Coronary artery (tissue), 2 donors: ENCODE results near the gene OR51S1.
"Not testable (repeated sequence)": the region's sequence is repeated elsewhere in the genome, so short reads cannot be mapped to it uniquely, and the experiment has no call there.

Experiments used
- DNase-seq: peaks from one replicate; pipeline ENCODE4 v3.0.0-alpha.2; 2017; ENCODE audit warnings: low spot score
- H3K27ac ChIP-seq, 2 donors: fragments of 200-600 bp; sonication (generic); one replicate each; pipeline ENCODE4 v1.5.1; 2016 to 2019
- H3K4me3 ChIP-seq: fragments of 200-600 bp; sonication (generic); 2 replicates; pipeline ENCODE4 v1.5.1; 2016; ENCODE audit warnings: mild to moderate bottlenecking, moderate library complexity
- CTCF ChIP-seq: fragments of 200-600 bp; sonication (generic); IDR thresholded peaks from one replicate; pipeline ENCODE4 v1.5.1; 2019; ENCODE audit warnings: antibody characterized with exemption

The OR51S1 gene

GRCh38 chr11:4809246-4809645 is 39.8 kb downstream of the OR51S1 start:
- DNase-seq = no peak
- TF ChIP-seq CTCF = no peak
- Histone ChIP-seq H3K27ac (no peak overlapping the region), H3K4me3 (no peak overlapping the region)

- Histone ChIP-seq H3K27ac (no peak overlapping the region), H3K4me3 (no peak overlapping the region)
- no peak for DNase-seq
- TF ChIP-seq CTCF = no peak
Observed at GRCh38 chr11:4808476-4808875, 40.5 kb downstream of the OR51S1 start.

GRCh38 chr11:4804280-4804679 is 44.7 kb downstream of the OR51S1 start, which contains the start of gene OR52R1:
TSS of gene OR52R1 (minus strand) at chr11:4804380. CDS start at chr11:4804380, 0 bp downstream.
- no peak for TF ChIP-seq CTCF
- H3K4me3 ChIP-seq = no peak within 1 kb of the TSS
- no peak for DNase-seq
- H3K27ac ChIP-seq = no peak within 1 kb of the TSS

- not testable (repeated sequence) for H3K4me3 ChIP-seq, DNase-seq, H3K27ac ChIP-seq
Observed at GRCh38 chr11:4801316-4801715, 47.7 kb downstream of the OR51S1 start.

- TF ChIP-seq CTCF = no peak
- DNase-seq = no peak
- Histone ChIP-seq H3K27ac (no peak overlapping the region), H3K4me3 (no peak overlapping the region)
Observed at GRCh38 chr11:4798427-4799183, 50.4 kb downstream of the OR51S1 start.
